IPS-20b (cell line): ENCODE results near the gene OSBPL1A.

Experiments
- H3K27ac ChIP-seq: one replicate; pipeline ENCODE4 v1.5.1; 2013; ENCODE audit warnings: low read length
- H3K27me3 ChIP-seq: 2 replicates; pipeline ENCODE4 v1.6.1; 2013; ENCODE audit warnings: mild to moderate bottlenecking, low read length, inconsistent platforms; ENCODE audit not compliant: insufficient read depth
- H3K36me3 ChIP-seq: 2 replicates; pipeline ENCODE4 v1.6.1; 2013; ENCODE audit warnings: low read depth, mild to moderate bottlenecking, inconsistent platforms, low read length, moderate library complexity; ENCODE audit not compliant: insufficient read depth
- H3K4me1 ChIP-seq: 2 replicates; pipeline ENCODE4 v1.6.1; 2013; ENCODE audit warnings: mild to moderate bottlenecking, control low read depth, inconsistent platforms, low read length, moderate library complexity; ENCODE audit not compliant: insufficient read depth
- H3K4me3 ChIP-seq: 2 replicates; pipeline ENCODE4 v1.5.1; 2013; ENCODE audit warnings: mild to moderate bottlenecking, low read length, inconsistent platforms
- H3K9ac ChIP-seq: 2 replicates; pipeline ENCODE4 v1.6.1; 2013; ENCODE audit warnings: low read depth, mild to moderate bottlenecking, inconsistent platforms, low read length, moderate library complexity
- H3K9me3 ChIP-seq: 2 replicates; pipeline ENCODE4 v1.6.1; 2013; ENCODE audit warnings: mild to moderate bottlenecking, low read depth, low read length, inconsistent platforms; ENCODE audit not compliant: insufficient read depth

Gene OSBPL1A

DNA sequence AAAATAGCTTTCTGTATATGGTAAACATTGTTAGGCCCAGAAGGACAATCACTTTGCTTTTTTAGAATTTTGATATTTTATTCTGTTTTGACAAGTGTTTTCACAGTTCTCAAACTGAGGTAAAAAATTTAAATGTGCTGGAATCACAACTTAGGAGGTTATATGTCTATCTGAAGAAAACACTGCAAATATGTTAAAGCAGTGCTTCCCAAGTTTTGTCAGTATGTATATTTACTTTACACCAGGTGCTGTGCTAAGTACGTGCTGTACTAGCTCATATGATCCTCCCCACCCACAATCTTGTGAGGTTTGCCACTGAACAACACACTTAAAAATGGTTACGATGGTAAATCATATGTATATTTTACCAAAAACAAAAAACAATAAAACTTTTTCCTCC is 134.6 kb downstream of the OSBPL1A start:
- Histone ChIP-seq H3K9ac (no peak overlapping the region), H3K36me3 (no peaks in the 10 kb centered on the region), H3K4me3 (no peak overlapping the region), H3K9me3 (no peaks in the 10 kb centered on the region), H3K27ac (no peak overlapping the region), H3K4me1 (peaks cover 18% of the 10 kb centered on the region; the same call in 1 of the 2 replicates), H3K27me3 (no peaks in the 10 kb centered on the region)

DNA sequence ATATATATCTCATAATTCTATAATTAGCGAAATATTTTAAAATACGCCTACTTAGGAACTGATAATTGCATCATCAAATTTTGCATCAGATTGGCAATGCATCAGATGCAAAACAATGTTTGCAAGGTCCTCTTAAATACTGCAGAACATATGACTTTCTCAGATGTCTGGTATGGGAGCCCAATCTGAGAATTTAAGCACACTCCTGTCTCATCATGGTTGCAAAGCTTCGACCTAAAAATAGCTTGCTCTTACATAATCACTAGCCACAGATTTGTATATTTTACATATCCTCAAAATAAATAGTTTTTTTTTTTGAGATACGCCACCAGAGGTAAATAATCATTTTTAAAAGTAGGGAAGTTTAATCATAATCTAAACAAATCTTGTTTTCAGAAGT is 135.5 kb downstream of the OSBPL1A start:
- no peak overlapping the region for H3K9ac ChIP-seq
- no peak overlapping the region for H3K4me3 ChIP-seq
- H3K36me3 ChIP-seq = no peaks in the 10 kb centered on the region
- H3K9me3 ChIP-seq = peaks cover 2% of the 10 kb centered on the region; the same call in 1 of the 2 replicates
- H3K4me1 ChIP-seq = peaks cover 18% of the 10 kb centered on the region; the same call in 1 of the 2 replicates
- no peak overlapping the region for H3K27ac ChIP-seq
- no peaks in the 10 kb centered on the region for H3K27me3 ChIP-seq

DNA sequence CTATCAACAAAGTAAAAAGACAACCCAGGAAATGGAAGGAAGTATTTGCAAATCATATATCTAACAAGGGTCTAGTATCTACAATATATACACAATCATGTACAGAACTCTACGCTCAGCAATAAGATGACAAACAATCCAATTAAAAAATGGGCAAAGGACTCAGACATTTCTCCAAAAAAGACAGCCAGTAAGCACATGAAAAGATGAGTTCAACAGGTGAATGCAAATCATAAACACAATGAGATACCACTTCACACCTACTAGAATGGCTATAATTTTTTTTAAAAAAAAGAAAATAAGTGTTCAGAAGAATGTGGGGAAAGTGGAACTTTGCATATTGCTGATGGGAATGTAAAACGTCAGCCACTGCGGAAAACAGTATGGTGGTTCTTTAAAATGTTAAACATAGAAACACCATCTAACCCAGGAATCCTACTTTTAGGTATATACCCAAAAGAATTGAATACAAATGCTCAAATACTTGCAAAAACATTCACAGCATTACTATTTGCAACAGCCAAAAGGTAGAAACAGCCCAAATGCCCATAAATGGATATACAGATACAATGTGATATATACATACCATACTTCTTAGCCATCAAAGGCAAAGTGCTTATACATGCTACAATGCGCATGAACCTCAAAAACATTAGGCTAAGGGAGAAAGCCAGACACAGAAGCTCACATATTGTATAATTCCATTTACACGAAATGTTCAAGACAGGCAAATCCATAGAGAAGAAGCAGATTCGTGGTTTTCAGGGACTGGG is 137.6 kb downstream of the OSBPL1A start:
- Histone ChIP-seq H3K4me1 (peaks cover 5% of the 10 kb centered on the region; the same call in 1 of the 2 replicates), H3K27ac (no peak overlapping the region), H3K9me3 (peaks cover 4% of the 10 kb centered on the region; the same call in 1 of the 2 replicates), H3K4me3 (no peak overlapping the region), H3K27me3 (no peaks in the 10 kb centered on the region), H3K9ac (no peak overlapping the region), H3K36me3 (no peaks in the 10 kb centered on the region)

DNA sequence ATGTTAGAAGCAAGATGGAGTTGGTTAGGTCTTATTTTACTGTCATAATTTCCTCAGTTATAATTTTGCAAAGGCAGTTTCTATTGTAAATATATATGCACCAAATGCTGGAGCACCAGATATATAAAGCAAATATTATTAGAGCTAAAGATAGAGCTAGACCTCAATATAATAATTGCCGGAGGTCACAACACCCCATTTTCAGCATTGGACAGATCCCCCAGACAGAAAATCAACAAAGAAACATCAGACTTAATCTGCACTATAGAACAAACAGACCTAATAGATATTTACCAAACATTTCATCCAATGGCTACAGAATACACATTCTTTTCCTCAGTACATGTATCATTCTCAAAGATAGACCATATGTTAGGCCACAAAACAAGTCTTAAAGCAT is 143.6 kb downstream of the OSBPL1A start:
- Histone ChIP-seq H3K36me3 (peaks cover 4% of the 10 kb centered on the region; the same call in 1 of the 2 replicates), H3K4me3 (no peak overlapping the region; the same call in 1 of the 2 replicates), H3K4me1 (peaks cover 27% of the 10 kb centered on the region; the same call in 1 of the 2 replicates), H3K27ac (no peak overlapping the region), H3K27me3 (no peaks in the 10 kb centered on the region), H3K9me3 (peaks cover 4% of the 10 kb centered on the region; the same call in 1 of the 2 replicates), H3K9ac (no peak overlapping the region)

DNA sequence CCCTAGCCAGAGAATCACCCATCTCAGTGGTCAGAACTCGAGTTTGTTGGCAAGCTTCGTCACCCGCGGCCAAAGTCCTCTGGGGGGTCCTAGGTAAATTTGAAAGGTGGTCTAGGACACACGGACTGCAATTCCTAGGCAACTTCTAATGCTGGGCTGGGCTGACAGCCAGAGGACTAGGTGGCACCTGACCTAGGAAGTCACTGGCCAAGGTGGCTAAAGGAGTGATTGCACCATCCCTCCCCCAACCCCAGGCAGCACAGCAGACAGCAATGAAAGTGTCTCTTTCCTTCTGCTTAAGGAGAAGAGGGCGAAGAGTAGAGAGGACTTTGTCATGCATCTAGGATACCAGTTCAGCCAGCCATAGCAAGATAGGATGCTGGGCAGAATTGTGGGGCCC is 147.9 kb downstream of the OSBPL1A start:
- Histone ChIP-seq H3K27ac (no peak overlapping the region), H3K4me1 (peaks cover 27% of the 10 kb centered on the region; the same call in 1 of the 2 replicates), H3K9ac (no peak overlapping the region), H3K27me3 (no peaks in the 10 kb centered on the region), H3K36me3 (peaks cover 4% of the 10 kb centered on the region; the same call in 1 of the 2 replicates), H3K4me3 (no peak overlapping the region), H3K9me3 (no peaks in the 10 kb centered on the region)

DNA sequence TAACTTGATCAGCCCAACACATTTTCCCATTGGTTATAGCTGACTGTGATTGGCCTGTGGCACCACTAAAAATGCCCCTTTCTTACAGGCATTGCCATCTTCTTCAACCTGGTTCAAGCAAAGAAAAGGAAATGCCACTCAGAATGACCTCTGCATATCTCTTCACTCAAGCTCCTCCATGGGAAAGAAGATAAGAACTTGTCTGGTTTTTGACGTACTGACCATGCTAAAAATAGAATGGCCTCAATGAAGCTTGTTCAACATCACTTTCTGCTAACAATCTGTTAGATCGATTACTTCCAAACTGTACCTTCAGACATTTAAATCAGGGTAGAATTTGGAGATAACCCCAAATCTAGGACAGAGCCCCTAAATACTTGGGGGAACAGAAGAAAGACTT is 149.3 kb downstream of the OSBPL1A start:
- Histone ChIP-seq H3K4me3 (no peak overlapping the region), H3K9ac (no peak overlapping the region), H3K4me1 (peaks cover 15% of the 10 kb centered on the region; the same call in 1 of the 2 replicates), H3K27me3 (no peaks in the 10 kb centered on the region), H3K27ac (no peak overlapping the region), H3K36me3 (peaks cover 4% of the 10 kb centered on the region; the same call in 1 of the 2 replicates), H3K9me3 (no peaks in the 10 kb centered on the region)

DNA sequence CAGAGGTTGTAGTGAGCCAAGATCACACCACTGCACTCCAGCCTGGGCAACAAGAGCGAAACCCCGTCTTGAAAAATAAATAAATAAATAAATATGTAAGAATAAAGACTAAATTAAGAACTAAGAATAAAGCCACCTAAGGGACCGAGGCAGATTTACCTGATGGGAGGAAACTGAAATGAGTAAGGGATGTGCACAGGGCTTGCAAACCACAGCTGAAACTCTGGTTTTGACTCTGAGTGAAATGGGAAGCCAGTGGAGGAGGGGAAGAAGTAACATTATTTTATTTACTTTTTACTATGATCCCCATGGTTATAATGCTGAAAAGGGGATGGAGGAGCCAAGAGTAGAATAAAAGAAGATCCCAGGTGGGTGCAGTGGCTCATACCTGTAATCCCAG is 151.5 kb downstream of the OSBPL1A start:
- no peak overlapping the region for H3K27ac ChIP-seq
- H3K27me3 ChIP-seq = no peaks in the 10 kb centered on the region
- H3K9me3 ChIP-seq = no peaks in the 10 kb centered on the region
- no peak overlapping the region for H3K9ac ChIP-seq
- no peaks in the 10 kb centered on the region; the same call in 1 of the 2 replicates for H3K4me1 ChIP-seq
- no peak overlapping the region for H3K4me3 ChIP-seq
- no peaks in the 10 kb centered on the region; the same call in 1 of the 2 replicates for H3K36me3 ChIP-seq

DNA sequence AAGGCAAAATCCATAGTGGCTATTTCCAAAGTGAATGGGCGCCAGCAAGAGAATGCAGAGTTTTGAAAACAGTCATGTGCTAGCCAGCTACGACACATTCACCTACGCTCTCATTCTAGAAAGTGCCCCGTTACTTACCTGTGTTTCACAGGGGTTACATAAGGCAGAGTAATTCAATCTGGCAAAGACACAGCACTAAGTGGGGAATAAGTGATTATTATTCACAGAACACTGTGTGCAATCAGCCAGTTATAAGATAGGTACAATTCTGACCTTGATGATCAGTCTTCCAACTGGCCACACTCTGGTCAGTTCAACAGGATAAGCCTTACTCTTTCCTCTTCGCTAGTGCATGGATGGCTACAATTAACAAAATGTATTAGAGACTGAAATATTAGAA is 152.9 kb downstream of the OSBPL1A start:
- no peaks in the 10 kb centered on the region for H3K36me3 ChIP-seq
- H3K4me1 ChIP-seq = no peaks in the 10 kb centered on the region; the same call in 1 of the 2 replicates
- no peak overlapping the region for H3K9ac ChIP-seq
- H3K9me3 ChIP-seq = no peaks in the 10 kb centered on the region
- H3K27ac ChIP-seq = no peak overlapping the region
- H3K27me3 ChIP-seq = no peaks in the 10 kb centered on the region
- no peak overlapping the region for H3K4me3 ChIP-seq

DNA sequence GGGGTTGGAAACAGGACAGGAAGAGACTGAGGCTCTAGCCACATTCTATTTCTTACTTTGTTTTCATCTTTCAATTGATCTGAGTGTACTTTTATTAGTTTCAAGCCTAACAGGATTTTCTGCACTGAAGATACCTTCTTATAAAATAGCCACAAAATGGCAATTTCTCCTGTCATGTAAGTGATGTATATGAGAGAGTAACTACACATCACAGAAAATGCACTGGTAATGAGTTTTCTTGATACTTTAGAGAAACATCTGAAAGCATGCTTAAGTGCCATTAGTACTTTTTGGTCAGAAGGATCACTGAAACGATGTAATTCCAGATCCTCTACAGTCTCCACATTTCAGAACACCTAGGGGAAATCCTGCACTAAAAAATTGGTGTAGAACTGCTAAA is 153.9 kb downstream of the OSBPL1A start:
- Histone ChIP-seq H3K27ac (no peak overlapping the region), H3K4me1 (no peaks in the 10 kb centered on the region; the same call in 1 of the 2 replicates), H3K27me3 (no peaks in the 10 kb centered on the region), H3K9ac (no peak overlapping the region), H3K9me3 (no peaks in the 10 kb centered on the region), H3K36me3 (peaks cover 8% of the 10 kb centered on the region; the same call in 1 of the 2 replicates), H3K4me3 (no peak overlapping the region)

DNA sequence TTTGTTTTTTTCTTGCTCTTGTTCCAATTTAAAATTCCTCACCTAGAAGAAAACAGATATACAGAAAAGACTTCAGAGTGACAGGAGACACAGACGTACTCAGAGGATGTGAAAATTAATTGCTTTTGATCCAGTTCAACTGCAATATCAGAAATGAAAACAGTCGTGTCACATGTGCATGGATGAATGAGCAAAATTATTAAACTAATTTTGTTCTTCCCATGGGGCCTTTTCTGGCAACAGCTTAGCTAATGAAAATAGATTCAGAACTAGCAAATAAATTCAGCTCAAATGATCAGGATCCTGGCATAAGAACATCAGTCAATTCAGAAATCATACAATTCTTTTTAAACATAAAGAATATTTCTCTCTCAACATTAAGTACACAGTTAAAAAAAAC is 158.3 kb downstream of the OSBPL1A start:
- H3K9me3 ChIP-seq = no peaks in the 10 kb centered on the region
- peaks cover 4% of the 10 kb centered on the region; the same call in 1 of the 2 replicates for H3K4me1 ChIP-seq
- H3K4me3 ChIP-seq = no peak overlapping the region
- H3K27ac ChIP-seq = no peak overlapping the region
- H3K9ac ChIP-seq = no peak overlapping the region
- peaks cover 42% of the 10 kb centered on the region for H3K36me3 ChIP-seq
- no peaks in the 10 kb centered on the region for H3K27me3 ChIP-seq

DNA sequence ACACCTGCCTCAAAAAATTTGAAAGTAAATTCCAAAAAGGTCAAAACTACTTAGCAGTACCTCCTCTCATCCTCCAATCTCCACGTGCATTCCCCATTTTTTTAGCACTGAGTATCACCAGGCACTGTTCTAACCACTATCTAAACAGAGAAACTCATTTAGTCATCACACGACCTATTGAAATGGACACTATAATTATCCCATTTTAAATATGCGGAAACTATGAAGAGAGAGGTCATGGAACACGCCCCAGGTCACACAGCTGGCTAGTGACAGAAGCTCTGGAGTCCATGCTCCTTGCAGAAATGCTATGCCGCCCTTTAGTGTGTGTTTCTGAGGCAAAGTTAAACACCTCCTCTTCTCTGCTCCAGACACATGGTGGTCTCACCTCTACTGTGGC is 159.2 kb downstream of the OSBPL1A start:
- no peaks in the 10 kb centered on the region for H3K27me3 ChIP-seq
- peaks cover 9% of the 10 kb centered on the region; the same call in 1 of the 2 replicates for H3K4me1 ChIP-seq
- no peak overlapping the region for H3K27ac ChIP-seq
- H3K9me3 ChIP-seq = no peaks in the 10 kb centered on the region
- no peak overlapping the region for H3K9ac ChIP-seq
- H3K4me3 ChIP-seq = no peak overlapping the region
- H3K36me3 ChIP-seq = peaks cover 42% of the 10 kb centered on the region

DNA sequence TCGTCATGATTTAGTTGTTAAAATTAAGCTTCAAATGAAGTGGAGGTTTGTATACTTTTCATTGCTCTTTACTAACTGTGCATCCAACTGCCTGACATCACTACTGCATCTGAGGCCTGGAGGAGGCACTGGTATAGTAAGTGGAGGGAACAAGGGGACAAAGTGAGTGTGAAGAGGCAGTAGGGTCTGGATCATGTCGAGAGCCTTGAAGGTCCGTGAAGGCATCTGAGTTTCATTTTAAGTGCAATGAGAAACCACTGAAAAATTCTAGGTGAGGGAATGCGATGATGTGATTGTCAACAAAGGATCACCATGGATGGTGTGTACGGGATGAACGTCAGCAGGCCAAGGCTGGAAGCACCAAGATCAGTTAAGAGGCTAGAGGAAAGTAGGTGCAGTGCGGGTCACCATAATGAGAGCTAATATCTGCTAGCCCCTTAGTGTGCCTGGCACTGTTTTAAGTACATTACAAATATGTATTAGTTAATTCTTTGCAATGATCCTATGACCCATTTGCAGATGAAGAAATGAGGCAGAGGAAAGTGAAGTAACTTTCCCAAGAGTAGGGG is 162.7 kb downstream of the OSBPL1A start:
- no peak overlapping the region for H3K27ac ChIP-seq
- H3K27me3 ChIP-seq = no peaks in the 10 kb centered on the region
- peaks cover 45% of the 10 kb centered on the region for H3K36me3 ChIP-seq
- no peaks in the 10 kb centered on the region for H3K9me3 ChIP-seq
- no peak overlapping the region for H3K9ac ChIP-seq
- H3K4me1 ChIP-seq = peaks cover 19% of the 10 kb centered on the region; the same call in 1 of the 2 replicates
- H3K4me3 ChIP-seq = no peak overlapping the region
